Thyroid gland (tissue), 4 donors: ENCODE results near the gene SEC31A. TPM values are rescaled to one million over a fixed set of nuclear protein-coding genes. Genes with fewer than 3 reads are reported as not detected.
A peak's percentile ranks its signal among the peaks of the same experiment; 100 is the strongest.
"Not testable (repeated sequence)": the region's sequence is repeated elsewhere in the genome, so short reads cannot be mapped to it uniquely, and the experiment has no call there.

Source experiments
- DNase-seq, 2 donors: peaks; one replicate each; pipeline ENCODE4 v3.0.0-alpha.2; 2019
- H3K27ac ChIP-seq, 3 donors: fragments of 200-600 bp; sonication (generic); 1 replicate in 2 of 3; 2 replicates in 1 of 3; pipeline ENCODE4 v1.5.1; 2016 to 2019; ENCODE audit warnings: mild to moderate bottlenecking in 1 of 3, moderate library complexity in 1 of 3
- H3K27me3 ChIP-seq: fragments of 200-600 bp; sonication (generic); one replicate; pipeline ENCODE4 v1.5.1; 2019
- H3K36me3 ChIP-seq, 2 donors: fragments of 200-600 bp; sonication (generic); one replicate each; pipeline ENCODE4 v1.5.1; 2016 to 2019
- H3K4me1 ChIP-seq, 2 donors: fragments of 200-600 bp; sonication (generic); one replicate each; pipeline ENCODE4 v1.5.1; 2017 to 2019
- H3K4me3 ChIP-seq, 3 donors: fragments of 200-600 bp; sonication (generic); replicated peaks in 1 of 3; 1 replicate in 2 of 3; 2 replicates in 1 of 3; pipeline ENCODE4 v1.5.1; 2016; ENCODE audit warnings: mild to moderate bottlenecking in 1 of 3
- H3K9me3 ChIP-seq: fragments of 200-600 bp; sonication (generic); one replicate; pipeline ENCODE4 v1.5.1; 2017
- POLR2A ChIP-seq, 2 donors: fragments of 450-650 bp; IDR thresholded peaks; one replicate each; pipeline ENCODE4 v1.6.1; 2017; ENCODE audit warnings: antibody characterized with exemption in 2 of 2, mild to moderate bottlenecking in 2 of 2, moderate library complexity in 1 of 2
- WGBS, 2 donors: methylation state at CpG; one replicate each; pipeline ENCODE4 v1.1.5; 2017; 5-methylcytosine and 5-hydroxymethylcytosine counted together
- intact Hi-C: fragments of 100-400 bp; cut with DNase I; formaldehyde crosslinking; loops from one replicate; pipeline ENCODE4 v1.15.1; 2023
- total RNA-seq, 4 donors: library from RNA; depleted of rRNA; stranded (reverse); fragments of >200 nt; gene quantifications; one replicate each; pipeline ENCODE4 v1.2.3, GENCODE V29; 2016
- TF ChIP-seq, protein P1 (sequence below), 6 experiments: fragments of 200-600 bp in 3 of 6; fragments of 450-650 bp in 3 of 6; sonication (generic) in 3 of 6; IDR thresholded peaks; one replicate each; pipeline ENCODE4 v1.5.1; 2016 to 2019; ENCODE audit warnings: antibody characterized with exemption in 6 of 6, mild to moderate bottlenecking in 2 of 6, inconsistent platforms in 1 of 6, moderate library complexity in 1 of 6

Gene SEC31A
- total RNA-seq, 4 donors from 2014 or later, result 263 to 367 (median 292) TPM

DNA sequence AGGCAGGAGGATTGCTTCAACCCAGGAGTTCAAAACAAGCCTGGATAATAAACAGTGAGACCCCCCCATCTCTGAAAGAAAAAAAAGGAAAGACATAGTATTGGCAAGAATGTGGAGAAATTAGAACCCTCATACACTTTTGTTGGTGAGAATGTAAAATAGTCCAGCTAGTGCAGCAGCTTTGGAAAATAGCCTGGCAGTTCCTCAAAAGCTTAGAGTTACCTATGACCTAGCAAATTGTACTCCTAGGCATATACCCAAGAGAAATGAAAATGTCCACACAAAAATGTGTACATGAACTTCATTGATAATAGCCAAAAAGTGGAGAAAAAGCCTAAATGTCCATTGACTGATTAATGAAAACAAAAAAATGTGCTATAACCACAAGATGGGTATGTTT lies 30.8 kb upstream of the SEC31A start:
- Histone ChIP-seq H3K4me3 (no peak overlapping the region), H3K9me3 (no peaks in the 10 kb centered on the region), H3K4me1 (peaks cover 5% of the 10 kb centered on the region in 2 donors), H3K36me3 (peaks cover 0 to 4% of the 10 kb centered on the region in 2 donors), H3K27ac (peak overlapping the region in 2 of 3 donors; percentile 47 to 48), H3K27me3 (no peaks in the 10 kb centered on the region)
- DNase-seq, result no peak
- intact Hi-C loops, result no loop called here
- TF ChIP-seq POLR2A (IDR thresholded peaks at IDR 0.05), result no peak
- TF ChIP-seq, protein P1, sequence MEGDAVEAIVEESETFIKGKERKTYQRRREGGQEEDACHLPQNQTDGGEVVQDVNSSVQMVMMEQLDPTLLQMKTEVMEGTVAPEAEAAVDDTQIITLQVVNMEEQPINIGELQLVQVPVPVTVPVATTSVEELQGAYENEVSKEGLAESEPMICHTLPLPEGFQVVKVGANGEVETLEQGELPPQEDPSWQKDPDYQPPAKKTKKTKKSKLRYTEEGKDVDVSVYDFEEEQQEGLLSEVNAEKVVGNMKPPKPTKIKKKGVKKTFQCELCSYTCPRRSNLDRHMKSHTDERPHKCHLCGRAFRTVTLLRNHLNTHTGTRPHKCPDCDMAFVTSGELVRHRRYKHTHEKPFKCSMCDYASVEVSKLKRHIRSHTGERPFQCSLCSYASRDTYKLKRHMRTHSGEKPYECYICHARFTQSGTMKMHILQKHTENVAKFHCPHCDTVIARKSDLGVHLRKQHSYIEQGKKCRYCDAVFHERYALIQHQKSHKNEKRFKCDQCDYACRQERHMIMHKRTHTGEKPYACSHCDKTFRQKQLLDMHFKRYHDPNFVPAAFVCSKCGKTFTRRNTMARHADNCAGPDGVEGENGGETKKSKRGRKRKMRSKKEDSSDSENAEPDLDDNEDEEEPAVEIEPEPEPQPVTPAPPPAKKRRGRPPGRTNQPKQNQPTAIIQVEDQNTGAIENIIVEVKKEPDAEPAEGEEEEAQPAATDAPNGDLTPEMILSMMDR (IDR thresholded peaks at IDR 0.05), result no peak

DNA sequence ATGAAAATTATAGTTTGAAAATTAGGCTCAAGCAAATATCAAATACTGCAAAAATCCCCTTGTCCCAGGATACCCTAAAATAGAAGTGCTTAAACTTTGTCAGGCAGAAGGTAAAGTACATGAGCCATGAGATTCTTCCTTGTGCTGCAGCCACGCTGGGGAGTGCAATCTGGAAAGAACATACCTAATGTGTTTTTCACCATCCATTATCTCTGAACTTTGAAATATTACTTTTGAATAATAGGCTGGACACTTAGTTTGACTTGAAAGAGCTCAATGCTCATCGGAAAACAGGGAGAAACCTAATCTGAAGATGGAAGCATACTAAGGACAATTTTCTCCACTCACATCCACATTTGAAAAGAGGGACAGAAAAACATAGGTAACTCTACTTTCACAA lies 28.4 kb upstream of the SEC31A start:
- Histone ChIP-seq H3K27me3 (no peaks in the 10 kb centered on the region), H3K9me3 (no peaks in the 10 kb centered on the region), H3K27ac (no peak overlapping the region), H3K36me3 (peaks cover 0 to 7% of the 10 kb centered on the region in 2 donors), H3K4me3 (no peak overlapping the region), H3K4me1 (peaks cover 5% of the 10 kb centered on the region in 2 donors)
- TF ChIP-seq POLR2A (IDR thresholded peaks at IDR 0.05), result no peak
- TF ChIP-seq, protein P1 (IDR thresholded peaks at IDR 0.05), result no peak
- WGBS, 2 donors, result 87 to 93% methylated on average over 2 of the region's 2 CpGs
- intact Hi-C loops, result no loop called here
- DNase-seq, result no peak

DNA sequence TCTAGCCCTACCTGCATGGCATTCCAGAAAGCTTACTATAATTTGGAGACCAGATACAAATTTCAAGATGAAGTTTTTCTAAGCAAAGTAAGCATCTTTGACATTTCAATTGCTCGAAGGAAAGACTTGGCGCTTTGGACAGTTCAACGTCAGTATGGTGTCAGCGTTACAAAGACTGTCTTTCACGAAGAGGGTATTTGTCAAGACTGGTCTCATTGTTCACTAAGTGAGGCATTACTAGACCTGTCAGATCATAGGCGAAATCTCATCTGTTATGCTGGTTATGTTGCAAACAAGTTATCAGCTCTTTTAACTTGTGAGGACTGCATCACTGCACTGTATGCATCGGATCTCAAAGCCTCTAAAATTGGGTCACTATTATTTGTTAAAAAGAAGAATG lies 27.1 kb upstream of the SEC31A start:
- no peaks in the 10 kb centered on the region for H3K9me3 ChIP-seq
- no peak overlapping the region for H3K27ac ChIP-seq
- WGBS, 2 donors, result 89 to 91% methylated on average over 7 of the region's 7 CpGs
- intact Hi-C loops, result no loop called here
- peaks cover 4 to 5% of the 10 kb centered on the region in 2 donors for H3K4me1 ChIP-seq
- TF ChIP-seq, protein P1 (IDR thresholded peaks at IDR 0.05), result no peak
- no peak for TF ChIP-seq POLR2A (IDR thresholded peaks at IDR 0.05)
- H3K36me3 ChIP-seq, result peaks cover 0 to 7% of the 10 kb centered on the region in 2 donors
- no peaks in the 10 kb centered on the region for H3K27me3 ChIP-seq
- no peak for DNase-seq
- no peak overlapping the region for H3K4me3 ChIP-seq

DNA sequence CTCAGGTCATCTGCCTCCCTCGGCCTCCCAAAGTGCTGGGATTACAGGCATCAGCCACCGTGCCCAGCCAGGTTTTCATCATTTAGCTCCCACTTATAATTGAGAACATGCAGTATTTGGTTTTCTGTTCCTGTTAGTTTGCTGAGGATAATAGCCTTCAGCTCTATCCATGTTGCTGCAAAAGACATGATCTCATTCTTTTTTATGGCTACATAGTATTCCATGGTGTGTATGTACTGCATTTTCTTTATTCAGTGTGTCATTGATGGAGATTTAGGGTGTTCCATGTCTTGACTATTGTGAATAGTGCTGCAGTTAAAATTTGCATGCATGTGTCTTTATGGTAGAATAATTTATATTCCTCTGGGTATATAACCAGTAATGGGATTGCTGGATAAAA lies 23.0 kb upstream of the SEC31A start:
- intact Hi-C loops, H3K9me3 ChIP-seq, H3K4me3 ChIP-seq, H3K4me1 ChIP-seq, H3K36me3 ChIP-seq, H3K27me3 ChIP-seq, H3K27ac ChIP-seq, DNase-seq: not testable (repeated sequence)
- 96 to 98% methylated on average over 2 of the region's 2 CpGs for WGBS, 2 donors

DNA sequence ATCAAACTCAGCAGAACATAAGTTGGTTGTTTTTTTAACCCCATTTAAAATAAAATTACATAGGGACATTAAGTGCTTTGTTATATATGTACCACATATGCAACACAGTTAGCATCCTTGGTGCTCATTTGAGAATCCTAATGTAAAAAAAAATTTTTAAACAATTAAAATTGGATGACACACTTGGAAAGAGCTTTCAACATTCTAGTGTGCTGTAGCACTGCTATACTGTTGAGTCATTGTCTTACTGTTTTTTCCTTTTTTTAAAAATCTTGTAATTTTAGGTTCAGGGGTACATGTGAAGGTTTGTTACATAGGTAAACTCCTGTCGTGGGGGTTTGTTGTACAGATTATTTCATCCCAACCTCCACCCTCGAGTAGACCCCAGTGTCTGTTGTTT lies 22.4 kb upstream of the SEC31A start:
- H3K36me3 ChIP-seq, result peaks cover 0 to 7% of the 10 kb centered on the region in 2 donors
- WGBS, 2 donors, result 46 to 49% methylated on average over 2 of the region's 2 CpGs
- no peaks in the 10 kb centered on the region for H3K27me3 ChIP-seq
- H3K27ac ChIP-seq, result no peak overlapping the region
- no peak overlapping the region for H3K4me3 ChIP-seq
- no peaks in the 10 kb centered on the region for H3K9me3 ChIP-seq
- no peaks in the 10 kb centered on the region for H3K4me1 ChIP-seq
- DNase-seq, result no peak
- intact Hi-C loops, result no loop called here
- TF ChIP-seq, protein P1 (IDR thresholded peaks at IDR 0.05), result no peak
- no peak for TF ChIP-seq POLR2A (IDR thresholded peaks at IDR 0.05)

DNA sequence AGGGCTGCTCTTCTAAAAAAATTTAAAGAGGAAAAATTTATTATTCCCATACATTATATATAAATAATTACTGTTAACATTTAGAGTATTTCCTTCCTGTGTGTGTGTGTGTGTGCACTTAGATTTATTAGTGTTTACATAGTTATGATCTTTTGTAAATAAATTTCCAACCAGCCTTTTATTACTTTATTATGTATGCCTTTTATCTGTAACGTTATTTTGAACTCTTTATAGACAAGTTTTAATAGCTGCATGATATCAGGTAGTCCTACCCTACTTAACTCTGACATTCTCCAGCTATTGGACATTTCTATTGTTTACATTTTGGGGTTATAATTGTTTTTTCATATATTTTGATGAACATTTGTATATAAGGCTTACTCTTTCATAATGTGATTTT lies 18.4 kb upstream of the SEC31A start:
- H3K4me3 ChIP-seq, result no peak overlapping the region
- TF ChIP-seq POLR2A (IDR thresholded peaks at IDR 0.05), result no peak
- TF ChIP-seq, protein P1 (IDR thresholded peaks at IDR 0.05), result no peak
- no peaks in the 10 kb centered on the region for H3K4me1 ChIP-seq
- H3K27ac ChIP-seq, result no peak overlapping the region
- H3K36me3 ChIP-seq, result no peaks in the 10 kb centered on the region
- no peak for DNase-seq
- WGBS, 2 donors, result 82 to 88% methylated on average over 1 of the region's 1 CpG
- H3K9me3 ChIP-seq, result no peaks in the 10 kb centered on the region
- H3K27me3 ChIP-seq, result no peaks in the 10 kb centered on the region
- intact Hi-C loops, result no loop called here
